ENCODE results near the gene PLEKHM3.

Gene PLEKHM3

DNA sequence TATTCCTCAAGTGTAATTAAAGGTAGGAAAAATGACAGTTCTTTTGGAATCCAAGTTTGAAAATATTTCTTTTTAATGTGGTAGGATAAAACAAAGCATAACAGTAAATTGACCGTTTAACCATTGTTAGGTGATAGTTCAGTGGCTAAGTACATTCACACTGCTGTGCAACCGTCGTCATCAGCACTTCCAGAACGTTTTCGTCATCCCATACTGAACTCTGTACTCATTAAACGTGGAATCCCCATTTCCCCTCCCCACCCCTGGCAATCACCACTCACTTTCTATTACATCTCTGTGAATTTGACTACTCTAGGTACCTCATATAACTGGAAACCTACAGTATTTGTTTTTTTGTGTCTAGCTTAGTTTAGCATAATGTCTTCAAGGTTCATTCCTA lies 222.7 kb downstream of the PLEKHM3 start:
- H3K9me3 ChIP-seq (ENCODE audit: insufficient read depth, low read length): no peaks in the 10 kb centered on the region
- no peaks in the 10 kb centered on the region for H3K27me3 ChIP-seq (ENCODE audit: low read depth, low read length)
- TF ChIP-seq EZH2phosphoT487 (IDR thresholded peaks at IDR 0.05; ENCODE audit: low read depth): no peak
- TF ChIP-seq, protein P1, sequence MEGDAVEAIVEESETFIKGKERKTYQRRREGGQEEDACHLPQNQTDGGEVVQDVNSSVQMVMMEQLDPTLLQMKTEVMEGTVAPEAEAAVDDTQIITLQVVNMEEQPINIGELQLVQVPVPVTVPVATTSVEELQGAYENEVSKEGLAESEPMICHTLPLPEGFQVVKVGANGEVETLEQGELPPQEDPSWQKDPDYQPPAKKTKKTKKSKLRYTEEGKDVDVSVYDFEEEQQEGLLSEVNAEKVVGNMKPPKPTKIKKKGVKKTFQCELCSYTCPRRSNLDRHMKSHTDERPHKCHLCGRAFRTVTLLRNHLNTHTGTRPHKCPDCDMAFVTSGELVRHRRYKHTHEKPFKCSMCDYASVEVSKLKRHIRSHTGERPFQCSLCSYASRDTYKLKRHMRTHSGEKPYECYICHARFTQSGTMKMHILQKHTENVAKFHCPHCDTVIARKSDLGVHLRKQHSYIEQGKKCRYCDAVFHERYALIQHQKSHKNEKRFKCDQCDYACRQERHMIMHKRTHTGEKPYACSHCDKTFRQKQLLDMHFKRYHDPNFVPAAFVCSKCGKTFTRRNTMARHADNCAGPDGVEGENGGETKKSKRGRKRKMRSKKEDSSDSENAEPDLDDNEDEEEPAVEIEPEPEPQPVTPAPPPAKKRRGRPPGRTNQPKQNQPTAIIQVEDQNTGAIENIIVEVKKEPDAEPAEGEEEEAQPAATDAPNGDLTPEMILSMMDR (IDR thresholded peaks at IDR 0.05; ENCODE audit: low read depth, low read length): no peak
- no peak overlapping the region for H3K4me2 ChIP-seq (ENCODE audit: low read length)
- H3K79me2 ChIP-seq (ENCODE audit: low read length): no peaks in the 10 kb centered on the region
- no peak overlapping the region for H3K4me3 ChIP-seq (ENCODE audit: low read length)
- no peaks in the 10 kb centered on the region for H4K20me1 ChIP-seq (ENCODE audit: insufficient read depth, low read length)
- H3K36me3 ChIP-seq (replicated peaks; ENCODE audit: low read depth, low read length): no peaks in the 10 kb centered on the region
- no peak overlapping the region for H3K9ac ChIP-seq (ENCODE audit: low read length)
- no peak overlapping the region for H2AFZ ChIP-seq (ENCODE audit: low read depth, low read length)
- no peak overlapping the region for H3K27ac ChIP-seq (ENCODE audit: low read length)
- peaks cover 18% of the 10 kb centered on the region for H3K4me1 ChIP-seq (ENCODE audit: low read length)

DNA sequence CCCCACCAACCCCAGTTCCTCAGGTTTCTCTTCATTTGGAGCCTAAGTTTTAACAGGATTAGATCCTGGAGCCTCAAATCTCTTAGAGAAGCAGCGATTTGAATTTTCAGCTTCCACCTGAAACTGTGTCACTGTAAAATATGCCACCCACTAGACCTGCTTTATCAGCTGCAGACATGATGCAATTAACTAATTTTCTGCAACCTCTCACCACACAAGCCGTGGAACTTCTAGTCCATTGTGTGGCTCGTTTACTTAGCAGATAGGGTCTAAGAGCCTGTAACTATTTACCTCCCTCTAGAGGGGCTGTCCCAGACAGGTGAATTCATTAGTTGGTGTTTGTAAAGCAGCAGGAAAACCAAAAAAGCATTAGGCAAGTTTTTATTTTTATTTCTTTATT lies 224.1 kb downstream of the PLEKHM3 start:
- no peaks in the 10 kb centered on the region for H4K20me1 ChIP-seq (ENCODE audit: insufficient read depth, low read length)
- 0 out of 2 replicates have a peak overlapping the region, but pooled peaks have one; percentile 11 for H2AFZ ChIP-seq (ENCODE audit: low read depth, low read length)
- H3K4me1 ChIP-seq (ENCODE audit: low read length): peaks cover 10% of the 10 kb centered on the region
- H3K27me3 ChIP-seq (ENCODE audit: low read depth, low read length): no peaks in the 10 kb centered on the region
- no peaks in the 10 kb centered on the region for H3K79me2 ChIP-seq (ENCODE audit: low read length)
- no peaks in the 10 kb centered on the region for H3K36me3 ChIP-seq (replicated peaks; ENCODE audit: low read depth, low read length)
- no peaks in the 10 kb centered on the region for H3K9me3 ChIP-seq (ENCODE audit: insufficient read depth, low read length)
- TF ChIP-seq, protein P1 (IDR thresholded peaks at IDR 0.05; ENCODE audit: low read depth, low read length): no peak
- no peak for TF ChIP-seq EZH2phosphoT487 (IDR thresholded peaks at IDR 0.05; ENCODE audit: low read depth)
- peak overlapping the region; percentile 50 for H3K4me2 ChIP-seq (ENCODE audit: low read length)
- H3K9ac ChIP-seq (ENCODE audit: low read length): no peak overlapping the region
- H3K27ac ChIP-seq (ENCODE audit: low read length): no peak overlapping the region
- peak overlapping the region; percentile 22 for H3K4me3 ChIP-seq (ENCODE audit: low read length)

DNA sequence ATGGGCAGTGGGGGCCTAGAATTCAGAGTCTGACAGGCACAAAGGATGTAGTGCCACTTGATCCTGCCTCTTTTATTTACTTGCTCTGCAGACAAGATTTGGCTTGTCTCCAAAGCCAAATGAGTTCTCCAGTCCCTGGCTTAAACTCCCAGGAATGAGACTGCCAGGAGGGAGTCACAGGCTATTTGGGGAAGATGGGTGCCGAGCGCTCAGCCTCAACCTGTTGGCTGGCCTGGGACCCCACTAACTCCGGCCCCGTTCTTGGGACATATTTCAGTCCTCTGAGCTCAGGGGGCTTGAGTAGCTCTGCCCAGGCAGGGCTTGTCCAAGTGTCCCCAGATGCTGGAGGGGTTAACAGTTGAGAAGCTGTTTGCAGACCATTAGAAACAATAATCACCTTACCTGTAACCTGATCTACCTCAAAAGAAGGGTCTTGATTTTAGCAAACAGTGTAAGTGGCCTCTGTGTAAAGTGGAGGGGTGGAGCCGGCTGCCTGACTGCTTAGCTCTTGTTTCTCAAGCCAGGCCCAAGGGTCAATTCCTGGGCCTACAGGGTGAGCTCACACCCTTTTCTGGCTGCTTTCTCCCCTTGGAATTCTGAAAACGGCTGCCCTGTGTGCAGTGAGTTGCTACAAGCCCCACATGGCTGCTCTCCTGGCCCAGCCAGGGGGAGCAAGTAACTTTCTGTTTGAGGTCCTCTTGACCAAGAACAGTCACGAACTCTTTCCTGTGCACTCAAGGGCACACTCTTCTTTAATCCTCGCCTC lies 228.6 kb downstream of the PLEKHM3 start:
- H3K4me1 ChIP-seq (ENCODE audit: low read length): peaks cover 18% of the 10 kb centered on the region

DNA sequence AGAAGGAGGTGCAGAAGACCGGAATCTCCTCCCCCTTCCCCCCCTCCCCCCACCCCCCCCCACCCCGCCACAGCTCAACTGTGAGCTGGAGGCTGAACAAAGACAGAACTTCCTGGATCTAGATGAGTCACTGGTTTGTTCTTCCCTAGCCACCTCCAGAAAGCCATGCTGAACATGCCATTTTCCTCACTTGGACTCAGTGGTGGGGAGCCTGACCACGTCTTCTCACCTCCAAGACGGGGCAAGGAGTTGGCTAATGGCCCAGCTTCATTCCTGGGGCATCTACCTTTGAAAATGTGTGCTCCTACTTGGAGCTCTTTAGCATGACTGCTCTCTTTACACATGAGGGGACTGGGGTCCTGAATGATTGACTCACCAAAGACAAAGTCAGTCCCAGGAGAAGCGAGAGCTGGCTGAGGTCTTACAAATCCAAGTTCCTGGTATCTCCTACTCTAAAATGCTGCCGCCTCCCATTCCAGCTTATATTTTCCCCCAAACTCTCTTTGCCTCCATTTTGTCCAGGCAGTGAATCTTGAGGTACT lies 233.0 kb downstream of the PLEKHM3 start:
- Histone ChIP-seq H2AFZ (ENCODE audit: low read depth, low read length) (peak overlapping the region; percentile 100), H3K79me2 (ENCODE audit: low read length) (no peaks in the 10 kb centered on the region), H3K27ac (ENCODE audit: low read length) (no peak overlapping the region), H4K20me1 (ENCODE audit: insufficient read depth, low read length) (no peaks in the 10 kb centered on the region), H3K4me3 (ENCODE audit: low read length) (no peak overlapping the region), H3K4me1 (ENCODE audit: low read length) (peaks cover 9% of the 10 kb centered on the region), H3K9ac (ENCODE audit: low read length) (no peak overlapping the region; the same call in 1 of the 2 replicates), H3K4me2 (ENCODE audit: low read length) (peak overlapping the region; percentile 53), H3K9me3 (ENCODE audit: insufficient read depth, low read length) (no peaks in the 10 kb centered on the region), H3K36me3 (replicated peaks; ENCODE audit: low read depth, low read length) (no peaks in the 10 kb centered on the region), H3K27me3 (ENCODE audit: low read depth, low read length) (no peaks in the 10 kb centered on the region)
- TF ChIP-seq, protein P1 (IDR thresholded peaks at IDR 0.05; ENCODE audit: low read depth, low read length): no peak
- TF ChIP-seq EZH2phosphoT487 (IDR thresholded peaks at IDR 0.05; ENCODE audit: low read depth): no peak

More for the DNA sequence above, 228.6 kb downstream of the PLEKHM3 start:
- Histone ChIP-seq H2AFZ (ENCODE audit: low read depth, low read length) (no peak overlapping the region), H4K20me1 (ENCODE audit: insufficient read depth, low read length) (no peaks in the 10 kb centered on the region), H3K4me3 (ENCODE audit: low read length) (no peak overlapping the region), H3K4me2 (ENCODE audit: low read length) (no peak overlapping the region), H3K79me2 (ENCODE audit: low read length) (no peaks in the 10 kb centered on the region), H3K9me3 (ENCODE audit: insufficient read depth, low read length) (no peaks in the 10 kb centered on the region), H3K9ac (ENCODE audit: low read length) (no peak overlapping the region), H3K36me3 (replicated peaks; ENCODE audit: low read depth, low read length) (no peaks in the 10 kb centered on the region), H3K27me3 (ENCODE audit: low read depth, low read length) (no peaks in the 10 kb centered on the region), H3K27ac (ENCODE audit: low read length) (no peak overlapping the region)
- TF ChIP-seq EZH2phosphoT487 (IDR thresholded peaks at IDR 0.05; ENCODE audit: low read depth): no peak
- TF ChIP-seq, protein P1 (IDR thresholded peaks at IDR 0.05; ENCODE audit: low read depth, low read length): no peak

All from OCI-LY3 (cell line).